ENCODE results near the gene GKAP1.

GKAP1 gene

DNA sequence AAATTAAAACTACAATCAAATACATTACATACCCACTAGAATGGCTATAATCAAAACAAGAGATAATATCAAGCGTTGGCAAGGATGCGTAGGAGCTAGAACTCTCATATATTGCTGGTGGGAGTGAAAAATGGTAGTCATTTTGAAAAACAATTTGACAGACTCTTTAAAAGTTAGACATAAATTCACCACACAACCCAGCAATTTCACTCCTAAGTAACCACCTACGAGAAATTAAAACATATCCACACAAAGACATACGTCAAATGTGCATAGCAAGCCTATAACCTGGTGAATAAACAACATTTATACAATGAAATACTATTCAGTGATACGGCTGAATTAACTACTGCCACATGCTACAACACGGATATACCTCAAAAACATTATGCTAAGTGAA is 44.7 kb downstream of the GKAP1 start:
- Histone ChIP-seq H3K9me3 (ENCODE audit: low read length) (no peaks in the 10 kb centered on the region), H3K36me3 (ENCODE audit: insufficient read depth, low read length) (no peaks in the 10 kb centered on the region), H4K20me1 (ENCODE audit: insufficient read depth, low read length) (no peaks in the 10 kb centered on the region), H3K9me2 (ENCODE audit: low read depth, low read length) (no peaks in the 10 kb centered on the region), H3K4me2 (ENCODE audit: low read length) (no peak overlapping the region), H3K4me1 (ENCODE audit: insufficient read depth, low read length, severe bottlenecking) (no peaks in the 10 kb centered on the region), H3K27me3 (ENCODE audit: insufficient read depth, low read length) (no peaks in the 10 kb centered on the region), H3K79me2 (ENCODE audit: insufficient read depth, low read length) (no peaks in the 10 kb centered on the region), H2AFZ (ENCODE audit: low read length) (no peak overlapping the region), H3F3A (ENCODE audit: insufficient read depth, low read length) (no peaks in the 10 kb centered on the region), H3K9ac (ENCODE audit: low read length) (no peak overlapping the region), H3K27ac (ENCODE audit: low read depth, low read length, poor library complexity, severe bottlenecking) (no peak overlapping the region), H3K4me3 (ENCODE audit: low read depth, low read length, poor library complexity, severe bottlenecking) (no peak overlapping the region)
- no peak for TF ChIP-seq EZH2 (IDR thresholded peaks at IDR 0.05; ENCODE audit: borderline replicate concordance, low read length)
- TF ChIP-seq, protein P1, sequence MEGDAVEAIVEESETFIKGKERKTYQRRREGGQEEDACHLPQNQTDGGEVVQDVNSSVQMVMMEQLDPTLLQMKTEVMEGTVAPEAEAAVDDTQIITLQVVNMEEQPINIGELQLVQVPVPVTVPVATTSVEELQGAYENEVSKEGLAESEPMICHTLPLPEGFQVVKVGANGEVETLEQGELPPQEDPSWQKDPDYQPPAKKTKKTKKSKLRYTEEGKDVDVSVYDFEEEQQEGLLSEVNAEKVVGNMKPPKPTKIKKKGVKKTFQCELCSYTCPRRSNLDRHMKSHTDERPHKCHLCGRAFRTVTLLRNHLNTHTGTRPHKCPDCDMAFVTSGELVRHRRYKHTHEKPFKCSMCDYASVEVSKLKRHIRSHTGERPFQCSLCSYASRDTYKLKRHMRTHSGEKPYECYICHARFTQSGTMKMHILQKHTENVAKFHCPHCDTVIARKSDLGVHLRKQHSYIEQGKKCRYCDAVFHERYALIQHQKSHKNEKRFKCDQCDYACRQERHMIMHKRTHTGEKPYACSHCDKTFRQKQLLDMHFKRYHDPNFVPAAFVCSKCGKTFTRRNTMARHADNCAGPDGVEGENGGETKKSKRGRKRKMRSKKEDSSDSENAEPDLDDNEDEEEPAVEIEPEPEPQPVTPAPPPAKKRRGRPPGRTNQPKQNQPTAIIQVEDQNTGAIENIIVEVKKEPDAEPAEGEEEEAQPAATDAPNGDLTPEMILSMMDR (IDR thresholded peaks at IDR 0.05; ENCODE audit: low read length): no peak

GRCh38 chr9:83765376-83765775 is 52.2 kb downstream of the GKAP1 start:
- no peaks in the 10 kb centered on the region for H3F3A ChIP-seq (ENCODE audit: insufficient read depth, low read length)
- H3K27ac ChIP-seq (ENCODE audit: low read depth, low read length, poor library complexity, severe bottlenecking): no peak overlapping the region
- H3K9ac ChIP-seq (ENCODE audit: low read length): no peak overlapping the region
- H4K20me1 ChIP-seq (ENCODE audit: insufficient read depth, low read length): no peaks in the 10 kb centered on the region
- no peak for TF ChIP-seq EZH2 (IDR thresholded peaks at IDR 0.05; ENCODE audit: borderline replicate concordance, low read length)
- TF ChIP-seq, protein P1 (IDR thresholded peaks at IDR 0.05; ENCODE audit: low read length): no peak
- H3K9me2 ChIP-seq (ENCODE audit: low read depth, low read length): no peaks in the 10 kb centered on the region
- no peak overlapping the region for H2AFZ ChIP-seq (ENCODE audit: low read length)
- no peaks in the 10 kb centered on the region for H3K36me3 ChIP-seq (ENCODE audit: insufficient read depth, low read length)
- no peaks in the 10 kb centered on the region for H3K27me3 ChIP-seq (ENCODE audit: insufficient read depth, low read length)
- no peaks in the 10 kb centered on the region for H3K9me3 ChIP-seq (ENCODE audit: low read length)
- no peaks in the 10 kb centered on the region for H3K79me2 ChIP-seq (ENCODE audit: insufficient read depth, low read length)
- H3K4me2 ChIP-seq (ENCODE audit: low read length): no peak overlapping the region
- H3K4me1 ChIP-seq (ENCODE audit: insufficient read depth, low read length, severe bottlenecking): no peaks in the 10 kb centered on the region
- H3K4me3 ChIP-seq (ENCODE audit: low read depth, low read length, poor library complexity, severe bottlenecking): no peak overlapping the region

DNA sequence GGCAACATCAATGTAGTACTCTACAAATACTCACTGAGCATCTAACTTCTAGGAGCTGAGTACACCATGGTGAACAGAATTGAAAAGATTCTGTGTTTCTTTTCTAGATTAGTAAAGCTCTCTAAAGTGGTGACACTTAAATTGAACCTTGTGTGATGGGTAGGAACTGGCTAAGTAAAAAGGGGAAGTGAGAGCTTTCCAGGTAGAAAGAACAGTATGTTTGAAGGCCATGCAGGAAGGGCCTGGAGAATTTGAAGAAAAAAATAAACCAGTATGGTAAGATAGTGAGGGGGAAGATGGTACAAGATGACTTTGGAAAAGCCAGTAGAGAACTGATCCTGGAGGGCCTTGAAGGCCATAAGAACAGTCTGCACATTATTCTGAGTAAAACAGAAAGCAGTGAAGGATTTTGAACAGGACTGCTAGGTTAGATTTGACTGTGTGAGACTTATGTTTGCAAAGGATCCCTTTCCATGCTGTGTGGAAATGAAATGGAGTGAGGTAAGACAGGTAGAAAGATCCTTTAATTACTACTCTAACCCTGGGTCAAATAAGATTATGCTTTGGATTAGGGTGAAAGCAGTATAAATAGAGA is 63.1 kb downstream of the GKAP1 start:
- Histone ChIP-seq H3K9ac (ENCODE audit: low read length) (no peak overlapping the region), H3K27me3 (ENCODE audit: insufficient read depth, low read length) (no peaks in the 10 kb centered on the region)

More for the DNA sequence above, 63.1 kb downstream of the GKAP1 start:
- H3K27ac ChIP-seq (ENCODE audit: low read depth, low read length, poor library complexity, severe bottlenecking): no peak overlapping the region
- TF ChIP-seq, protein P1 (IDR thresholded peaks at IDR 0.05; ENCODE audit: low read length): no peak
- TF ChIP-seq EZH2 (IDR thresholded peaks at IDR 0.05; ENCODE audit: borderline replicate concordance, low read length): no peak
- H3K36me3 ChIP-seq (ENCODE audit: insufficient read depth, low read length): no peaks in the 10 kb centered on the region
- H3K4me2 ChIP-seq (ENCODE audit: low read length): no peak overlapping the region
- H3K4me3 ChIP-seq (ENCODE audit: low read depth, low read length, poor library complexity, severe bottlenecking): no peak overlapping the region
- H3K9me2 ChIP-seq (ENCODE audit: low read depth, low read length): no peaks in the 10 kb centered on the region
- no peaks in the 10 kb centered on the region for H4K20me1 ChIP-seq (ENCODE audit: insufficient read depth, low read length)
- no peaks in the 10 kb centered on the region for H3K79me2 ChIP-seq (ENCODE audit: insufficient read depth, low read length)
- no peak overlapping the region for H2AFZ ChIP-seq (ENCODE audit: low read length)
- no peaks in the 10 kb centered on the region for H3K4me1 ChIP-seq (ENCODE audit: insufficient read depth, low read length, severe bottlenecking)
- no peaks in the 10 kb centered on the region for H3F3A ChIP-seq (ENCODE audit: insufficient read depth, low read length)
- no peaks in the 10 kb centered on the region for H3K9me3 ChIP-seq (ENCODE audit: low read length)

Measured in OCI-LY1 (cell line).